H1 (cell line): ENCODE data around the gene RELL1. TPM values are rescaled to one million over a fixed set of nuclear protein-coding genes. Genes with fewer than 3 reads are reported as not detected.

ENCODE experiments used
- BACH1 ChIP-seq: IDR thresholded peaks from 2 replicates; pipeline ENCODE4 v1.6.1; 2012; ENCODE audit warnings: low read length, improper control_type of control experiment
- NANOG ChIP-seq: IDR thresholded peaks from 2 replicates; pipeline ENCODE4 v1.6.1; 2011; ENCODE audit warnings: low read length, low read depth, mild to moderate bottlenecking, inconsistent platforms; ENCODE audit not compliant: insufficient read depth, poor library complexity, severe bottlenecking
- NRF1 ChIP-seq: IDR thresholded peaks from 2 replicates; pipeline ENCODE4 v1.6.1; 2011; ENCODE audit warnings: mild to moderate bottlenecking, low read depth, low read length, improper control_type of control experiment
- TEAD4 ChIP-seq: IDR thresholded peaks from 2 replicates; pipeline ENCODE4 v1.6.1; 2012; ENCODE audit warnings: low read depth, low read length, inconsistent platforms, mixed read lengths
- polyA plus RNA-seq, 7 experiments: library from polyadenylated mRNA; depleted of rRNA in 3 of 7; stranded (reverse) in 5 of 7; unstranded in 2 of 7; fragments of >200 nt in 5 of 7; fragments of 200-250 nt in 2 of 7; gene quantifications; 1 replicate in 5 of 7; 2 replicates in 1 of 7; 4 replicates in 1 of 7; pipeline versions ENCODE4 v1.2.1 to v1.2.3, GENCODE V29; 2011 to 2013; ENCODE audit warnings: missing spikeins in 2 of 7, mixed read lengths in 2 of 7
- total RNA-seq: library from RNA; stranded (reverse); fragmentation: NEBNext Ultra II Directional; extraction: Animal tissue kit (Norgen Biotek cat#: 25700); gene quantifications from 2 replicates; pipeline ENCODE4 v1.2.1, GENCODE V29; 2021

Gene RELL1
- total and polyA plus RNA-seq, 2 of the 8 experiments (the other 6 are each of a cell fraction or from before 2014, with no cell fraction given) = 2.1 to 14.1 TPM

DNA sequence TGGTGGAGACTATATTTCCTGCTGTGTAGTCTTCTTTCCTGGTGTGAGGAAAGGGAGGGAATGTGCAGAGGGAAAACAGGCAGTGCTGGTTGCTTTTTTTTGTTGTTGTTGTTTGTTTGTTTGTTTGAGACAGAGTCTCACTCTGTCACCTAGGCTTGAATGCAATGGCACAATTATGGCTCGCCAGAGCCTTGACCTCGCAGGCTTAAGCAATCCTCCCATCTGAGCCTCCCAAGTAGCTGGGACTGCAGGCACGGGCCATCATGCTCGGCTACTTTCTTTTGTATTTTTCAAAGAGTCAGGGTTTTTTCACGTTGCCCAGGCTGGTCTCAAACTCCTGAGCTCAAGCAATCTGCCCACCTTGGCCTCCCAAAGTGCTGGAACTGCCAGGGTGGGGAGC, 82.5 kb downstream of the RELL1 start (continued):
- TF ChIP-seq NRF1 (no peak), TEAD4 (no peak), NANOG (no peak), BACH1 (no peak)
